Measurements from ENCODE around the gene USP25.

DNA sequence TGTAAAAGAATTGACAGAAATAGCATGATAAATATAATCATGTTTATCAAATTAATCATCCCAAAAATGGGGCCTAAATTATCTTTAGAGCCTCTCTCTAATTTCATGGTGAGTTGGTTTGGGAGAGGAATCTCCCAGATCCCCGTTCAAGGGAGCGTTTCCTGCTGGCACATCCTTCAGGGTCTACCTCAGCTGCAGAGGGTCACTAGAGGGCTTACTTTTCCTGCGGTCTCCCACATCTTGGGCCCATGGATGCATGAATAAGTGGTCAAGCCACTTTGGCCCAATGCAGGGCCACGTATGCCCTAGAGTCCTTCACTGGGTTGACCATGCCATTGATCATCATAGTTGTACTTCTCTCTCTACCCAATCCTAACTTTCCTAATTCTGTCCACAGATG lies 164.1 kb downstream of the USP25 start:
- TF ChIP-seq ZNF629 (tag by site-specific recombination; IDR thresholded peaks at IDR 0.05) (no peak), CTCF (tag by site-specific recombination; IDR thresholded peaks at IDR 0.05) (no peak), BCL6B (tag by site-specific recombination; IDR thresholded peaks at IDR 0.05) (no peak), ZNF510 (tag by site-specific recombination; IDR thresholded peaks at IDR 0.05; ENCODE audit: insufficient replicate concordance) (no peak), IKZF3 (tag by site-specific recombination; IDR thresholded peaks at IDR 0.05) (no peak), ZNF133 (tag by site-specific recombination; IDR thresholded peaks at IDR 0.05) (no peak), TRIM28 (IDR thresholded peaks at IDR 0.05; ENCODE audit: borderline replicate concordance, low read length) (no peak), OVOL3 (tag by site-specific recombination; IDR thresholded peaks at IDR 0.05) (no peak)

Measured in HEK293 (cell line).